Small intestine (tissue), 7 donors: ENCODE measurements around the gene PRKCQ. TPM values are rescaled to one million over a fixed set of nuclear protein-coding genes. Genes with fewer than 3 reads are reported as not detected.
"Not testable (repeated sequence)": the region's sequence is repeated elsewhere in the genome, so short reads cannot be mapped to it uniquely, and the experiment has no call there.

Experiments
- DNase-seq, 2 donors: peaks; one replicate each; pipeline versions ENCODE4 v3.0.0 to v3.0.0-alpha.2; 2013
- FAIRE-seq: peaks from 2 replicates; lab custom pipeline; 2012; peaks lifted over from hg19 to GRCh38; lab: Jason Lieb, UNC
- H3K27ac ChIP-seq, 3 donors: one replicate each; pipeline ENCODE4 v1.5.1; 2013; ENCODE audit warnings: low read length in 2 of 3, mild to moderate bottlenecking in 2 of 3, control low read depth in 1 of 3, inconsistent platforms in 1 of 3, low read depth in 1 of 3, moderate library complexity in 1 of 3
- H3K27me3 ChIP-seq, 3 donors: one replicate each; pipeline ENCODE4 v1.6.1; 2013; ENCODE audit warnings: low read length in 3 of 3, inconsistent platforms in 1 of 3; ENCODE audit not compliant: control insufficient read depth in 3 of 3, insufficient read depth in 3 of 3
- H3K36me3 ChIP-seq, 3 donors: one replicate each; pipeline ENCODE4 v1.6.1; 2013; ENCODE audit warnings: low read length in 3 of 3, inconsistent platforms in 1 of 3, low read depth in 1 of 3, mild to moderate bottlenecking in 1 of 3, moderate library complexity in 1 of 3; ENCODE audit not compliant: control insufficient read depth in 3 of 3, insufficient read depth in 2 of 3
- H3K4me1 ChIP-seq, 3 donors: one replicate each; pipeline ENCODE4 v1.6.1; 2013; ENCODE audit warnings: low read length in 2 of 3, inconsistent platforms in 1 of 3, low read depth in 1 of 3, mild to moderate bottlenecking in 1 of 3, moderate library complexity in 1 of 3; ENCODE audit not compliant: control insufficient read depth in 3 of 3, insufficient read depth in 2 of 3
- H3K4me3 ChIP-seq, 3 donors: one replicate each; pipeline ENCODE4 v1.5.1; 2013; ENCODE audit warnings: low read length in 3 of 3, control low read depth in 1 of 3, inconsistent platforms in 1 of 3, low read depth in 1 of 3, mild to moderate bottlenecking in 1 of 3, moderate library complexity in 1 of 3
- H3K9me3 ChIP-seq, 2 donors: one replicate each; pipeline ENCODE4 v1.6.1; 2013; ENCODE audit warnings: low read depth in 1 of 2, low read length in 1 of 2; ENCODE audit not compliant: control insufficient read depth in 2 of 2, insufficient read depth in 1 of 2
- WGBS, 3 donors: extraction: QIAGEN DNeasy Blood & Tissue Kit; methylation state at CpG; one replicate each; pipeline ENCODE4 v1.1.7; 2013; 5-methylcytosine and 5-hydroxymethylcytosine counted together
- polyA plus RNA-seq, 4 donors: library from polyadenylated mRNA; stranded (reverse) in 3 of 4; unstranded in 1 of 4; fragments of 200-250 nt in 3 of 4; fragments of 120-200 nt in 1 of 4; gene quantifications; one replicate each; pipeline versions ENCODE4 v1.2.1 to v1.2.3, GENCODE V29; 2013
- donor health status: healthy with polysubstance abuse.
- donor health status: control.
- donor health status: control.
- donor health status: Bipolar disorder and iron deficiency.
- donor health status: healthy.

PRKCQ gene
- polyA plus RNA-seq, 4 donors = 0.91 to 3.4 (median 1.3) TPM

DNA sequence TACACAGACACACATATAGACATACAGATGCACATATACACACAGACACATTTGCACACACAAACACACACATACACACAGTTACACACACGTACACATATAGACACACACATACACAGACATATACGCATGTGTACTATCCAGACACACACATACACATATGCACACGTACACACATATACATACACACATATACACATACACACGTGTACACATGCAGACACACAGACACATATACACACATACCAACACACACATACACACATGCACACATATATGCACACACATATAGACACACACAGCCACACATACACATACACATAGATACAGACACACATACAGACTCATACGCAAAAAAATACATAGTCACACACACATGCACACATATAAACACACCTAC is 193.1 kb downstream of the PRKCQ start:
- peaks cover 0 to 19% of the 10 kb centered on the region in 2 donors for H3K9me3 ChIP-seq

GRCh38 chr10:6386346-6386745 is 193.7 kb downstream of the PRKCQ start:
- H3K27me3 ChIP-seq = no peaks in the 10 kb centered on the region
- 82 to 91% (median 82%) methylated on average over 4 to 6 of the region's 6 CpGs for WGBS, 3 donors

More for the DNA sequence above, 193.1 kb downstream of the PRKCQ start:
- H3K36me3 ChIP-seq = no peaks in the 10 kb centered on the region
- FAIRE-seq (no peak), DNase-seq (no peak)
- 92 to 95% (median 94%) methylated on average over 5 of the region's 5 CpGs for WGBS, 3 donors
- H3K27ac ChIP-seq = no peak overlapping the region
- H3K4me3 ChIP-seq = no peak overlapping the region
- H3K27me3 ChIP-seq = no peaks in the 10 kb centered on the region
- no peaks in the 10 kb centered on the region for H3K4me1 ChIP-seq

DNA sequence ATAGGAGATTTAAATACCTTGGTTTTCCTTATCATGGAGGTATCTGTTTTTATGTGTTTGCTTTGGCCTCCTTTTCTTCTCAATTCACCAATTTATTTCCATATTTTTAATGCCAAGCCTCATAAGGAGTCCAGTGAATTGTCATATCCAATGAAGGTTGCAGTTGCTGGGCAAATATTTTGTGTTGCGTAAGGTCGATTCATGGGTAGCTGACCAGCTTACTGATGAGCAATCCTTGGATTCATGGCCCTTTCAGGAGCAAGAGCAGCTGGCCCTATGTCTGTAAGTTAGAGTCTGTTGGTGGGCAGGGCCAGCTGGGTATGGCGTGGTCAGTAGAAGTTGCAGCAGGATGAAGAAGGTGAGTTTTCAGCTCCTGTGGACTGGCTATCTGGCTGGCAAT is 194.4 kb downstream of the PRKCQ start:
- no peaks in the 10 kb centered on the region for H3K27me3 ChIP-seq
- no peak for DNase-seq
- no peak for FAIRE-seq
- WGBS, 3 donors = 64 to 79% (median 77%) methylated on average over 3 of the region's 3 CpGs
- H3K4me1 ChIP-seq = no peaks in the 10 kb centered on the region
- H3K4me3 ChIP-seq = no peak overlapping the region
- no peaks in the 10 kb centered on the region for H3K36me3 ChIP-seq
- H3K9me3 ChIP-seq = peaks cover 0 to 21% of the 10 kb centered on the region in 2 donors
- no peak overlapping the region for H3K27ac ChIP-seq

More at GRCh38 chr10:6386346-6386745, 193.7 kb downstream of the PRKCQ start:
- H3K4me3 ChIP-seq = no peak overlapping the region
- H3K36me3 ChIP-seq = no peaks in the 10 kb centered on the region
- DNase-seq (no peak), FAIRE-seq (no peak)
- no peak overlapping the region for H3K27ac ChIP-seq
- H3K4me1 ChIP-seq = no peaks in the 10 kb centered on the region
- peaks cover 0 to 21% of the 10 kb centered on the region in 2 donors for H3K9me3 ChIP-seq

DNA sequence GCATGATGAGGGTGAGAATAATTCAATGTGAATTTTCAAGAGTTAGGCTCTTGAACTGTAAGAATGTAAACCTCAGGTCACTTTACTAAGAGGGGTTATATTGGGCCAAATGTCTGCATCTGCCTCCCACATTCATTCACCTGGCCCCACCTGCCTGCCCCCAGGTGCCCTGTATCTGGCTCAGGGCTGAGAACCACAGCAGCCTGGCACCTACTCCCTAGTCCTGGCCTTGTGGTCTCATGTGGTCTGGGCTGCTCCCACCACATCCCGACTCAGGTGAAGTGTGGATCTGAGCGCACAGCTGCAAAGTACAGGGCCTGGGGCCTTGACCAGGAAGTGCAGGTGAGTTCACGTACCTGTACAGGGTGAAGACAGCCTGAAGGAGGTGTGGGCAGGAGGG is 195.2 kb downstream of the PRKCQ start:
- Histone ChIP-seq H3K9me3 (peaks cover 0 to 27% of the 10 kb centered on the region in 2 donors), H3K27ac (no peak overlapping the region), H3K27me3 (no peaks in the 10 kb centered on the region), H3K36me3 (no peaks in the 10 kb centered on the region), H3K4me1 (no peaks in the 10 kb centered on the region), H3K4me3 (no peak overlapping the region)
- 75 to 95% (median 86%) methylated on average over 3 of the region's 3 CpGs for WGBS, 3 donors
- DNase-seq (no peak), FAIRE-seq (no peak)

GRCh38 chr10:6384031-6384430 is 196.0 kb downstream of the PRKCQ start:
- no peak overlapping the region for H3K27ac ChIP-seq
- no peaks in the 10 kb centered on the region for H3K27me3 ChIP-seq
- no peaks in the 10 kb centered on the region for H3K4me1 ChIP-seq
- H3K36me3 ChIP-seq = no peaks in the 10 kb centered on the region
- FAIRE-seq (no peak), DNase-seq (no peak)
- WGBS, 3 donors = 91 to 94% (median 92%) methylated on average over 7 of the region's 7 CpGs
- H3K9me3 ChIP-seq = peaks cover 0 to 31% of the 10 kb centered on the region in 2 donors
- H3K4me3 ChIP-seq = no peak overlapping the region

DNA sequence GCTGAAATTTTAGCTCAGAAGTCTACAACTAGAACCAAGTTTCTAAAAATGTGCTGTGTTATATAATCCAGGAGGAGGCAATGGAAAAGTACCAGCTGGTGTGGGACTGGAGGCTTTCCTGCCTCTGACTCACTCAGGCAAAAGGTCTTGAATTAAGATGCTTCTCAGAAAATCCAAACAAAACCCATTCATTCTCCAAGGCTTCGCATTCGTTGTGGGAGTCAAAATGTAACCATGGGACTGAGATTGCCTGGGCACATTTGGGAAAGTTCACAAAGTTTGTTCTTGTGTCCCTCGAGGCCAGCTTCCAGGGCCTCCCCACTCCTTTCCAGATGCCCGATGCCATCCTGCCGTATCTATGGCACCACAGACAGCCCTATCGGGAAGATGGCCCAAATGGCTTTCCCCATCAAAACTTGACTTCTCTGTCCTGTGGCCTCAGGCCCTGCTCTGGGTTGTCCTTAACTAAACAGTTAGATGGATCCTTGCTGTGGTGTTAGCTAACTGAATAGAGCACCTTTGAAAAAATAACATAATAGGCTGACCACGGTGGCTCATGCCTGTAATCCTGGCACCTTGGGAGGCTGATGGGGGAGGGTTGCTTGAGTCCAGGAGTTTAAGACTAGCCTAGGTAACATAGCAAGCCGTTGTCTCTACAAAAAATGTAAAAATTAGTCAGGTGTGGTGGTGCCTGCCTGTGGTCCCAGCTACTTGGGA is 196.8 kb downstream of the PRKCQ start:
- H3K36me3 ChIP-seq = no peaks in the 10 kb centered on the region
- WGBS, 3 donors = 80 to 91% (median 88%) methylated on average over 8 of the region's 8 CpGs
- H3K9me3 ChIP-seq = peaks cover 0 to 28% of the 10 kb centered on the region in 2 donors
- FAIRE-seq = no peak
- H3K4me3 ChIP-seq = no peak overlapping the region
- DNase-seq = no peak
- H3K27ac ChIP-seq = peak overlapping the region in 1 of 3 donors; percentile 45
- H3K4me1 ChIP-seq = no peaks in the 10 kb centered on the region
- no peaks in the 10 kb centered on the region for H3K27me3 ChIP-seq

DNA sequence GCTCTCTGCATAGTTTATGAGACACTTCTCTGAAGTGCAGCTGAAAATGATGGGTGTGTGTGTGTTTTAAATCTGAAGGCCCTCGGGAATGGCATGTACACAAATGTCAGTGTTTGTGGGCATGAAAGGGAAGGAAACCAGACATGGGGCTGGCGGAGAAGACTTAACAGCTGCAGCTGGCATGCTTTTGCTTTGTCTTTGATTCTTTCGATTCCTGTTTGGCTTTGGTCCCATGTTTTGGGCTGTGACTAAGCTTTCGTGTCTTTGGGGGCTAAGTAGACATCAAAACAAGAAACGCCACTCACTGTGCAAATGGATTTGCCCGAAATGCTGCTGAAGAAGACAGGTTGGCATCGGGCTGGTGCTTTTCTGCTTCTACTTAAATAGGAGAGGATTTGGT is 198.0 kb downstream of the PRKCQ start:
- peak overlapping the region in 1 of 3 donors; percentile 2 for H3K27ac ChIP-seq
- peaks cover 0 to under 1% (median 0%) of the 10 kb centered on the region in 3 donors for H3K27me3 ChIP-seq
- WGBS, 3 donors = 37 to 67% (median 55%) methylated on average over 7 of the region's 7 CpGs
- peaks cover 0 to 26% of the 10 kb centered on the region in 2 donors for H3K9me3 ChIP-seq
- H3K4me3 ChIP-seq = no peak overlapping the region
- DNase-seq (no peak), FAIRE-seq (no peak)
- no peaks in the 10 kb centered on the region for H3K36me3 ChIP-seq
- H3K4me1 ChIP-seq = no peaks in the 10 kb centered on the region

GRCh38 chr10:6380478-6380877 is 199.6 kb downstream of the PRKCQ start:
- not testable (repeated sequence) for DNase-seq, H3K36me3 ChIP-seq, H3K27ac ChIP-seq, H3K4me1 ChIP-seq, FAIRE-seq, H3K4me3 ChIP-seq, H3K27me3 ChIP-seq
- H3K9me3 ChIP-seq = peaks cover 0 to 26% of the 10 kb centered on the region in 2 donors
- 83 to 88% (median 88%) methylated on average over 5 of the region's 5 CpGs for WGBS, 3 donors
